ENCODE measurements around the gene AMHR2.
"Not testable (repeated sequence)": the region's sequence is repeated elsewhere in the genome, so short reads cannot be mapped to it uniquely, and the experiment has no call there.

AMHR2 gene

DNA sequence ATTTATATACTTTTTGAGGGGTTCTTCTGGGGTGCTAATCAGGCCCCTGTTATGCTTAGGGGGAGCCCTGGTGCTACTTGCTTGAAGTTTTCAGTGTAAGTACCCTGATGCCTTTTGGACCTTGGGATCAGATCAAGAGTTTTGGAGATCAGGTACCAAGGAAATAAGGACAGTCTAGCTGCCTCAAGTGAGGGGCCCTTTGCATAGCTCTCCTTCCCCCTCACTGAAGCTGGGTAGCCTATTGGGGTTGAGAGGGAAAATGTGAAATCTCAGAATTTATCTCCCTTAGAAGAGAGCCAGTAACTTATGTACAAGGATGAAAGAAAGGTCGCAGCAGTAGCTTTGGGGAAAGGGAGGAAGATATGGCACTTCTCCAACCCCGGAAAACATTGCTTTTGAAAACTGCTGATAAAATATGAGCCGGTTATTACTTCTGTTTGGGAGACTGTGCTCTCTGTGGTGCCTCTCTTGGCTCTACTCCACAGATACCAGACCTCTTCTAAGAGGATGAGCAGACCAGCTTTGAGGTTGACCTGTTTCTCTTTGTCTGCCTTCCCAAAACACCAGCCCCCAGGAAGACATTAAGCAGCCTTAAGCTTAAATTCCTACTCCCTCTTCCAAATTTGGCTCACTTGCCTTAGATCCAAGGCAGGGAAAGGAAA, 8.8 kb upstream of the AMHR2 start:
- in situ Hi-C loops (cut with MboI; ENCODE audit: low sequenced_read_pairs), result loop anchor here (10.0 kb wide), 1 partner anchor 60 kb away; no protein-coding TSS in a partner anchor

GRCh38 chr12:53415752-53416389, 7.8 kb upstream of the AMHR2 start:
- in situ Hi-C loops (cut with MboI; ENCODE audit: low sequenced_read_pairs), result loop anchor here (10.0 kb wide), 1 partner anchor 61 kb away; no protein-coding TSS in a partner anchor

DNA sequence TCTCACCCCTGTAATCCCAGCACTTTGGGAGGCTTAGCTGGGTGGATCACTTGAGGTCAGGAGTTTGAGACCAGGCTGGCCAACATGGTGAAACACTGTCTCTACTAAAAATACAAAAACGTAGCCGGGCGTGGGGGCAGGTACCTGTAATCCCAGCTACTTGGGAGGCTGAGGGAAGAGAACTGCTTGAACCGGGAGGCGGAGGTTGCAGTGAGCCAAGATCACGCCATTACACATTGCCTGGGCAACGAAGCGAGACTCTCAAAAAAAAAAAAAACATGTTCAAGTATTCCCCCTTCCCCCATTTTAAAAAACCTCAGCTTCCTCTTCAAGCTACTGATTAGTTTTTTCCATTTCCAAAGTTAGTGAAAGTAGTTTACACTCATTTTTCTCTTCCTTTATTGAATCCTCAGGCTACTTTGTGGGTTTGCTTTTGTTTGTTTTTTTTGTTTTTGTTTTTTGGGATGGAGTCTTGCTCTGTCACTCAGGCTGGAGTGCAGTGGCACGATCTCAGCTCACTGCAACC, 6.3 kb upstream of the AMHR2 start:
- in situ Hi-C loops (cut with MboI; ENCODE audit: low sequenced_read_pairs), result loop anchor here (10.0 kb wide), 1 partner anchor 63 kb away; no protein-coding TSS in a partner anchor

GRCh38 chr12:53418221-53418620, 5.4 kb upstream of the AMHR2 start:
- in situ Hi-C loops (cut with MboI; ENCODE audit: low sequenced_read_pairs), result loop anchor here (10.0 kb wide), 1 partner anchor 63 kb away; no protein-coding TSS in a partner anchor

DNA sequence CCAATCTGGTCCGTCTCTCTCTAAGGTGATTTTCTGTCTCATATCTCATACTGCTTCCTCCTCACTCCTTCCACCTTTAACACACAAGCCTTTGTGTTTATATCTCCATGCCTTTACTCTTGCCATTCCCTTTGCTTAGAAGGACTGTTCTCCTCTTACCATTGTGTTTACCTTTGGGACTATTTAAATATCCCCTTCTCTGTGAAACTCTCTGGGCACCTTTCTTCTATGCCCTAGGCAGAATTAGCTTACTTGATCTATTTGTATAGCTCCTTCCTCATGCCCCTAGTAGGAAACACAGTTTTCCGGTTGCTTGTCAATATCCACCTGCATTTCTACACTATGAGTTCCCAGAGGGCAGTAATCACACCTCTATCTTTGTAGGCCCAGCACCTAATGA, 3.9 kb upstream of the AMHR2 start:
- in situ Hi-C loops (cut with MboI; ENCODE audit: low sequenced_read_pairs), result loop anchor here (10.0 kb wide), 1 partner anchor 65 kb away; no protein-coding TSS in a partner anchor

- in situ Hi-C loops (cut with MboI; ENCODE audit: low sequenced_read_pairs), result not testable (repeated sequence)
Measured at GRCh38 chr12:53422247-53422646, 1.4 kb upstream of the AMHR2 start.

- in situ Hi-C loops (cut with MboI; ENCODE audit: low sequenced_read_pairs), result no loop called here
Measured at GRCh38 chr12:53424626-53425514, 1.2 kb downstream of the AMHR2 start.

DNA sequence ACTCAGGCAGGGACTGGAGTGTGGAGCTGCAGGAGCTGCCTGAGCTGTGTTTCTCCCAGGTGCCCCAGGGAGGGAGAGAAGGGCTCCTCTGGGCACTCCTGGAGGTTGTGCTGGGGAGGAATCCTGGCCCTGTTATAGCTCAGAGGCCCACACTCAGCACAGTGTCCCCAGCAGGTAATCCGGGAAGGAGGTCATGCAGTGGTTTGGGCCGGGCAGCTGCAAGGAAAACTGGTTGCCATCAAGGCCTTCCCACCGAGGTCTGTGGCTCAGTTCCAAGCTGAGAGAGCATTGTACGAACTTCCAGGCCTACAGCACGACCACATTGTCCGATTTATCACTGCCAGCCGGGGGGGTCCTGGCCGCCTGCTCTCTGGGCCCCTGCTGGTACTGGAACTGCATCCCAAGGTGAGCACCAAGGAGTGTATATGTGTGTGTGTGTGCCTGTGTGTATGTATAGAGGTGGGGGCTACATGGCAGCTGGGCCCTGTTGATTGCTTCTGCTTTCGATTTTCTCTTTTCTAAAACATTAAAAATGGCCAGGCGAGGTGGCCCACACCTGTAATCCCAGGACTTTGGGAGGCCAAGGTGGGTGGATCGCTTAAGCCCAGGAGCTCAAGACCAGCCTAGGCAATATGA, 2.0 kb downstream of the AMHR2 start:
- in situ Hi-C loops (cut with MboI; ENCODE audit: low sequenced_read_pairs), result no loop called here

DNA sequence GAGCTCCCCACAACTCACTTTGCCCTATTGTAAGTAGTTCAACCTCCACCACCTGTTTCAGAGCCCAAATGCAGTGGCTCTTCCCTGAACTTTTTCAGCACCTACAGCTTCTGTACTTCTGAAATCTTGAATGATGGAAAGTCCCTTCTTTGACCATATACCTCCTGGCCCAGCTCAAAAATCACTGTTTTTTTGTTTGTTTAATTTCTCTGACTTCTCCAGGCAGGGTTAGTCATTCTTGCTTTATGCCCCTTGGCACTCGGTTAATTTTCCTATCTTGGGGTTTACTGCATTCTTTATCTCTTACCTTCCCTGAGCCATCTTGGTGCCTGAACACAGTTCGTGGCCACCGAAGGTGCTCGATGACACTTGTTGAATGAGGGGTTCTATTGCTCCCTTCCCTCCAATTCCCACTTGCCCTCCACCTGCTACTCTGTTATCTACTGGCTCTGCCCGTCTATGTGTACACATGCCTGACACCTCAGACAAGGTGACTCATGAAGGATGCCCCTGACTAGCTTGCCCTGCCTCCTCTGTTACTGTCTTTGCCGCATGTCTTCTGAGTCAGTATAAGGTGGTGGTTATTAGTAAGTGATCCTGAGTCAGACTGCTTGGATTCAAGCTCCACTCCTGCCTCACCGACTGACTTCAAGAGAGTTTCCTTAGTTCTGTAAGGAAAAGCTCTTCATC, 4.4 kb downstream of the AMHR2 start:
- in situ Hi-C loops (cut with MboI; ENCODE audit: low sequenced_read_pairs), result no loop called here

- in situ Hi-C loops (cut with MboI; ENCODE audit: low sequenced_read_pairs), result no loop called here
Measured at GRCh38 chr12:53428741-53429140, 5.1 kb downstream of the AMHR2 start.

- in situ Hi-C loops (cut with MboI; ENCODE audit: low sequenced_read_pairs), result no loop called here
Measured at GRCh38 chr12:53430116-53430515, 6.5 kb downstream of the AMHR2 start.

DNA sequence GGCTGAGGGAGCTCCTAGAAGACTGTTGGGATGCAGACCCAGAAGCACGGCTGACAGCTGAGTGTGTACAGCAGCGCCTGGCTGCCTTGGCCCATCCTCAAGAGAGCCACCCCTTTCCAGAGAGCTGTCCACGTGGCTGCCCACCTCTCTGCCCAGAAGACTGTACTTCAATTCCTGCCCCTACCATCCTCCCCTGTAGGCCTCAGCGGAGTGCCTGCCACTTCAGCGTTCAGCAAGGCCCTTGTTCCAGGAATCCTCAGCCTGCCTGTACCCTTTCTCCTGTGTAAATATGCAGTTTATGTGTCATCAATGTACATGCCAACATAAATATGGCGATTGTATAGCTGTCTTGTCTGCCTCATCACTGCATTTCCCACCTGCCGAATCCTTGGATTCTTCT, 7.5 kb downstream of the AMHR2 start:
- in situ Hi-C loops (cut with MboI; ENCODE audit: low sequenced_read_pairs), result no loop called here

GRCh38 chr12:53435326-53435725, 11.7 kb downstream of the AMHR2 start:
- in situ Hi-C loops (cut with MboI; ENCODE audit: low sequenced_read_pairs), result not testable (repeated sequence)

GRCh38 chr12:53439582-53439981, 15.9 kb downstream of the AMHR2 start:
- in situ Hi-C loops (cut with MboI; ENCODE audit: low sequenced_read_pairs), result not testable (repeated sequence)

GRCh38 chr12:53441040-53441833, 17.6 kb downstream of the AMHR2 start, which contains the start of gene PRR13:
TSS of gene PRR13 (plus strand) at chr12:53441734. CDS start at chr12:53442715, 981 bp downstream.
- in situ Hi-C loops (cut with MboI; ENCODE audit: low sequenced_read_pairs), result no loop called here

DNA sequence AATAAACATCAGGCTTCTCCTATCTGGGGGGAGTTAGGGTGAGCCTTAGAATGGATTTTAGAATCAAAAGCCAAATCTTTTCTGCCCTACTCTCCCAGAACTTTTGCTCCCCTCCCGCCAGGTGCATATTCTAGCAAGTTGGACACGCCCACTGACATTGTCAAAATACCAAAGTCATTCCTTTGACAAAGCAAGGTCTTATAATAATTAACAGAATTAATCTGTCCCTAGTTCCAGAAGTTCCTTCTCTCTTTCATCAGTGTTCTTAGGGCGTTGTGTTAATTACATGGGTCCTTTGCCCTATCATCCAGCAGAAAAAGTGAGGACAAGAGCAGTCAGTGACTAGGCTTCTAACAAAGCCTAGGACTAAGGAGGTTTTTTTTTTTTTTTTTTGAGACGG, 20.3 kb downstream of the AMHR2 start:
- in situ Hi-C loops (cut with MboI; ENCODE audit: low sequenced_read_pairs), result no loop called here

GRCh38 chr12:53444593-53445325, 21.1 kb downstream of the AMHR2 start:
- in situ Hi-C loops (cut with MboI; ENCODE audit: low sequenced_read_pairs), result not testable (repeated sequence)

- in situ Hi-C loops (cut with MboI; ENCODE audit: low sequenced_read_pairs), result no loop called here
Measured at GRCh38 chr12:53450936-53451335, 27.3 kb downstream of the AMHR2 start.
